Mesenchymal stem cell (in vitro differentiated cells and primary cell): ENCODE data around the gene HRH2.

Experiments used
- DNase-seq: peaks from one replicate; pipeline ENCODE4 v3.0.0-alpha.2; 2013
- H2AFZ ChIP-seq: one replicate; pipeline ENCODE4 v1.6.1; 2013; ENCODE audit warnings: low read depth, mild to moderate bottlenecking, control low read depth, inconsistent platforms, low read length, moderate library complexity
- H2AK5ac ChIP-seq: 2 replicates; pipeline ENCODE4 v1.6.1; 2013; ENCODE audit warnings: low read length, moderate library complexity, mild to moderate bottlenecking, inconsistent platforms; ENCODE audit not compliant: severe bottlenecking
- H2BK120ac ChIP-seq: one replicate; pipeline ENCODE4 v1.6.1; 2013; ENCODE audit warnings: low read depth, mild to moderate bottlenecking, inconsistent platforms, low read length, moderate library complexity
- H2BK12ac ChIP-seq, 2 experiments: one replicate each; pipeline ENCODE4 v1.6.1; 2013; ENCODE audit warnings: inconsistent platforms in 2 of 2, low read length in 2 of 2, mild to moderate bottlenecking in 2 of 2, moderate library complexity in 2 of 2, control low read depth in 1 of 2
- H2BK15ac ChIP-seq: one replicate; pipeline ENCODE4 v1.6.1; 2013; ENCODE audit warnings: mild to moderate bottlenecking, low read depth, inconsistent platforms; ENCODE audit not compliant: poor library complexity, severe bottlenecking
- H2BK5ac ChIP-seq: 2 replicates; pipeline ENCODE4 v1.6.1; 2013; ENCODE audit warnings: low read depth, mild to moderate bottlenecking, low read length, control low read depth, inconsistent platforms; ENCODE audit not compliant: poor library complexity, severe bottlenecking
- H3K14ac ChIP-seq, 2 experiments: one replicate each; pipeline ENCODE4 v1.6.1; 2013; ENCODE audit warnings: inconsistent platforms in 2 of 2, low read length in 2 of 2, control low read depth in 1 of 2, mild to moderate bottlenecking in 1 of 2, moderate library complexity in 1 of 2
- H3K18ac ChIP-seq, 2 experiments: one replicate each; pipeline ENCODE4 v1.6.1; 2013; ENCODE audit warnings: inconsistent platforms in 2 of 2, low read length in 2 of 2, control low read depth in 1 of 2, low read depth in 1 of 2, mild to moderate bottlenecking in 1 of 2
- H3K23ac ChIP-seq, 2 experiments: one replicate each; pipeline ENCODE4 v1.6.1; 2013; ENCODE audit warnings: inconsistent platforms in 2 of 2, low read length in 2 of 2, mild to moderate bottlenecking in 2 of 2, moderate library complexity in 2 of 2, control low read depth in 1 of 2
- H3K27ac ChIP-seq: 2 replicates; pipeline ENCODE4 v1.5.1; 2013; ENCODE audit warnings: mild to moderate bottlenecking, moderate library complexity, low read length, control low read depth, inconsistent platforms; ENCODE audit not compliant: poor library complexity, severe bottlenecking
- H3K27me3 ChIP-seq, 2 experiments: 2 replicates each; pipeline versions ENCODE4 v1.6.1 to v1.7.0; 2013; ENCODE audit warnings: low read length in 2 of 2, mild to moderate bottlenecking in 2 of 2, moderate library complexity in 2 of 2, control low read depth in 1 of 2, inconsistent platforms in 1 of 2; ENCODE audit not compliant: control insufficient read depth in 1 of 2, insufficient read depth in 1 of 2
- H3K36me3 ChIP-seq, 2 experiments: 2 replicates each; pipeline versions ENCODE4 v1.6.1 to v1.7.0; 2013; ENCODE audit warnings: low read length in 2 of 2, control low read depth in 1 of 2, inconsistent platforms in 1 of 2, low read depth in 1 of 2, mild to moderate bottlenecking in 1 of 2; ENCODE audit not compliant: insufficient read depth in 2 of 2, control insufficient read depth in 1 of 2
- H3K4ac ChIP-seq, 2 experiments: one replicate each; pipeline ENCODE4 v1.6.1; 2013; ENCODE audit warnings: inconsistent platforms in 2 of 2, low read length in 2 of 2, mild to moderate bottlenecking in 2 of 2, moderate library complexity in 2 of 2, control low read depth in 1 of 2, low read depth in 1 of 2
- H3K4me1 ChIP-seq: 2 replicates; pipeline ENCODE4 v1.6.1; 2013; ENCODE audit warnings: low read depth, low read length, control low read depth; ENCODE audit not compliant: control insufficient read depth, insufficient read depth
- H3K4me2 ChIP-seq: 2 replicates; pipeline ENCODE4 v1.6.1; 2013; ENCODE audit warnings: low read length, mild to moderate bottlenecking, inconsistent platforms; ENCODE audit not compliant: poor library complexity, severe bottlenecking
- H3K4me3 ChIP-seq, 2 experiments: 2 replicates each; pipeline versions ENCODE4 v1.5.1 to v1.7.0; 2013; ENCODE audit warnings: low read length in 2 of 2, mild to moderate bottlenecking in 2 of 2, control low read depth in 1 of 2, low read depth in 1 of 2; ENCODE audit not compliant: insufficient read depth in 1 of 2
- H3K79me1 ChIP-seq: replicated peaks from 2 replicates; pipeline ENCODE4 v1.6.1; 2013; ENCODE audit warnings: mild to moderate bottlenecking, control low read depth, low read length, inconsistent platforms; ENCODE audit not compliant: poor library complexity, severe bottlenecking
- H3K9ac ChIP-seq: 2 replicates; pipeline ENCODE4 v1.7.0; 2013; ENCODE audit warnings: mild to moderate bottlenecking, low read length, moderate library complexity
- H3K9me3 ChIP-seq: 2 replicates; pipeline ENCODE4 v1.7.0; 2013; ENCODE audit warnings: mild to moderate bottlenecking, low read length; ENCODE audit not compliant: control insufficient read depth
- H4K8ac ChIP-seq: one replicate; pipeline ENCODE4 v1.6.1; 2013; ENCODE audit warnings: inconsistent platforms, mild to moderate bottlenecking, low read length, moderate library complexity
- H4K91ac ChIP-seq: one replicate; pipeline ENCODE4 v1.6.1; 2013; ENCODE audit warnings: mild to moderate bottlenecking, low read length, inconsistent platforms
- WGBS: methylation state at CpG from one replicate; pipeline ENCODE4 v1.1.7; 2013; ENCODE audit warnings: mixed read lengths; 5-methylcytosine and 5-hydroxymethylcytosine counted together

The HRH2 gene

DNA sequence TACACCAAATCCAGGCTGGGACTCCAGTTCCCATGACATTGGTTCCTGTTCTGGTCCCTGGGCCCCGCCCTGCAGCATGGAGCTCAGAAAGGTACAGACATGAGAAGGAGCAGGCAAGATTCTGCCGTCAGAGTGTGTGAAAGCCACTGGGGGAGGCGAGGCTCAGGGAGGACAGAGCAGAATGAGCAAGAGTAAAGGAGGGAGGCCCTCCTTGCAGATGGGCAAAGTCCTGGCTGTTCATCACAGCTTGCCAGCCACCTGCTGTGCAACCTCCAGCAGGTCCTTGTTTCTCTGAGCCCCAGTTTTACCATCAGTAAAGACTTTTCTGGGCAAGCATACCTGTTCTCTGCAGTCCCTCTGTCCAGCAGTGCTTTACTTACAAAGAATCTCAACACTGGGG, 73.3 kb downstream of the HRH2 start:
- H3K4me2 ChIP-seq = no peak overlapping the region
- 66% methylated on average over 3 of the region's 3 CpGs for WGBS
- no peak overlapping the region for H2BK12ac ChIP-seq

DNA sequence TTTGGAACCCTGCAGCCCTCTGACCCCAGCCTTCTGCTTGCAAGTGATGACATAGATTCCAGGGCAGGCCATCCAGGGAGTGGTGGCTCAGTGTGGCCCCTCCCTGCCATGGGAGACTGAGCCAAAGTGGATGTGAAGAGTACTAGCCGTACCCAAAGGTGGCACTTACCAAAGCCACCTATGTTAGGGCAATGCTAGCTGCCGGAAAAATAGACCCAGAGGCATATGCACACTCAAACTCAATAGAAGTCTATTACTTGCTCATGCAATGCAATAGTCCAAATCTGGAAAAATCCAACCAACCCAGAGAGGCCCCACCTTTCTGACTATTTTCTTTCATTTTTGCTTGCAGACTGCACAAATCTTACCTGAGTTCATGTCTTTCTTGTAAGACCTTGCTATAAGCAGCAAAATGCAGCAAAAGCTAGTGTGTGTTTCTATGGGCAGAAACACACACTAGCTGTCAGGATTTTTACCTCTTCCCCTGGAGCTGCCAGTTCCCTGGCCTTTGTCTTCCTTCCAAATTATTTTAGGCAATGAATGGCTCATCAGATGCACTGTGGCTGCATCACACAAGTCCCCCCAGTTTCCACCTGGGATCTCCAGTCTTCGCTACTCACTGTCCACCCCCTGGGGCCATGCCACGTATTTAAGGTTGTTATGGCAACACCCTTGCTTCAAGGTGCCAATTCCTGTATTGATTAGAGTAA, 74.0 kb downstream of the HRH2 start:
- peaks cover 20 to 54% of the 10 kb centered on the region in 2 experiments for H3K27me3 ChIP-seq

More for the DNA sequence above, 73.3 kb downstream of the HRH2 start:
- Histone ChIP-seq H3K23ac (no peak overlapping the region), H3K14ac (no peak overlapping the region), H3K4me1 (peaks cover 2% of the 10 kb centered on the region), H2AFZ (no peak overlapping the region), H4K8ac (no peak overlapping the region), H3K79me1 (no peaks in the 10 kb centered on the region), H4K91ac (no peak overlapping the region), H2BK5ac (no peak overlapping the region), H2AK5ac (no peak overlapping the region), H3K36me3 (no peaks in the 10 kb centered on the region), H3K4ac (no peak overlapping the region), H3K27ac (no peak overlapping the region), H3K18ac (no peak overlapping the region), H3K27me3 (peaks cover 20 to 51% of the 10 kb centered on the region in 2 experiments), H3K4me3 (no peak overlapping the region), H2BK15ac (no peak overlapping the region), H3K9me3 (peaks cover 6% of the 10 kb centered on the region), H3K9ac (no peak overlapping the region), H2BK120ac (no peak overlapping the region)
- DNase-seq = no peak

DNA sequence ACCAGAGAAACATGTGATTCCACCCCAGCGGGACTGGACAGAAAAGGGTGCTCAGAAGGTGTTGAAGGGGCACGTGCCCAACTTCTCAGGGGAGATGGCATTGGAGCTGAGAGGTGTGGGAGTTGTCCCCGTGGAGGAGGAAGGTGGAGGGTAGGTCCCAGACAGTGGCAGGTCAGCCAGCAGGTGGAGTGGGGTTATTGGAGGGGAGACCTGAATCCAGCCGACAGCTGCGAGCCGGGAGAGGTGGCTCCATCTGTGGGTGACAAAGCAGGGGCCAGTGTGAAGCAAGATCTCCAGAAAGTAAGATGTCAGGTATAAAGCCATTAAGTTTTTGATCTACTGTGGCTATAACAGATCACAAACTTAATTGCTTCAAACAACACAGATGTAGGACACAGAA, 75.1 kb downstream of the HRH2 start:
- Histone ChIP-seq H3K18ac (no peak overlapping the region), H2AK5ac (no peak overlapping the region), H2BK5ac (no peak overlapping the region), H4K8ac (no peak overlapping the region), H3K23ac (no peak overlapping the region), H3K4me3 (no peak overlapping the region), H3K27me3 (peaks cover 15 to 47% of the 10 kb centered on the region in 2 experiments), H3K14ac (no peak overlapping the region), H3K27ac (no peak overlapping the region), H2BK15ac (no peak overlapping the region), H2BK120ac (no peak overlapping the region), H3K36me3 (no peaks in the 10 kb centered on the region), H3K9ac (no peak overlapping the region), H2BK12ac (no peak overlapping the region), H3K4me2 (no peak overlapping the region), H4K91ac (no peak overlapping the region), H3K79me1 (no peaks in the 10 kb centered on the region), H3K4me1 (peaks cover 2% of the 10 kb centered on the region), H3K9me3 (peaks cover 6% of the 10 kb centered on the region), H2AFZ (no peak overlapping the region), H3K4ac (no peak overlapping the region)
- no peak for DNase-seq
- WGBS = 75% methylated on average over 4 of the region's 6 CpGs

More for the DNA sequence above, 74.0 kb downstream of the HRH2 start:
- H3K9me3 ChIP-seq = peaks cover 6% of the 10 kb centered on the region
- H3K4me1 ChIP-seq = peaks cover 2% of the 10 kb centered on the region
- no peak overlapping the region for H3K4me3 ChIP-seq
- no peak overlapping the region for H3K18ac ChIP-seq
- no peak overlapping the region for H2BK12ac ChIP-seq
- H4K91ac ChIP-seq = no peak overlapping the region
- H3K4ac ChIP-seq = no peak overlapping the region
- no peak overlapping the region for H2AFZ ChIP-seq
- H3K9ac ChIP-seq = no peak overlapping the region
- WGBS = 94% methylated on average over 3 of the region's 4 CpGs
- no peak overlapping the region for H4K8ac ChIP-seq
- no peak for DNase-seq
- no peak overlapping the region for H3K4me2 ChIP-seq
- no peaks in the 10 kb centered on the region for H3K79me1 ChIP-seq
- no peak overlapping the region for H3K23ac ChIP-seq
- H2BK15ac ChIP-seq = no peak overlapping the region
- H3K14ac ChIP-seq = no peak overlapping the region
- H2BK5ac ChIP-seq = no peak overlapping the region
- H2BK120ac ChIP-seq = no peak overlapping the region
- H3K36me3 ChIP-seq = no peaks in the 10 kb centered on the region
- no peak overlapping the region for H3K27ac ChIP-seq
- no peak overlapping the region for H2AK5ac ChIP-seq

DNA sequence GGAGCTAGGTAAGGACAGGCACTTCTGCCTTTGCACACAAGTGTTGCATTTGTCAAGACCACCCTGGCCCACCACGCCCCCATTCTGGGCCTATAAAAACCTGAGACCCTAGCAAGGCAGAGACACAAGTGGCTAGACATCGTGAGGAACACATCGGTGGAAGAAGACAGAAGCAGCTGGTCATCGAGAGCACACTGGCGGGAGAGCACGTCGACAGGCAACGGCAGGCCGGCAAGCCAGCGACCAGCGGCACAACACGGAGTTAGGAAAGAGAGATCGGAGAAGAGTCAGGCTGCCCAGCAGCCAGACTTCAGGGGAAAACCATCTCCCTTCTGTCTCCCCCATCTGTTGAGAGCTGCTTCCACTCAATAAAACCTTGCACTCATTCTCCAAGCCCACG, 76.1 kb downstream of the HRH2 start:
- H3K23ac ChIP-seq = no peak overlapping the region
- no peak overlapping the region for H3K9ac ChIP-seq
- H4K8ac ChIP-seq = no peak overlapping the region
- no peak overlapping the region for H2BK12ac ChIP-seq
- H3K27me3 ChIP-seq = peaks cover 5 to 42% of the 10 kb centered on the region in 2 experiments
- no peaks in the 10 kb centered on the region for H3K79me1 ChIP-seq
- H2BK120ac ChIP-seq = no peak overlapping the region
- no peak overlapping the region for H3K4me3 ChIP-seq
- H4K91ac ChIP-seq = no peak overlapping the region
- H2AFZ ChIP-seq = no peak overlapping the region
- H3K4me1 ChIP-seq = peaks cover 2% of the 10 kb centered on the region
- peaks cover 6% of the 10 kb centered on the region for H3K9me3 ChIP-seq
- no peak overlapping the region for H3K27ac ChIP-seq
- H3K14ac ChIP-seq = no peak overlapping the region
- no peaks in the 10 kb centered on the region for H3K36me3 ChIP-seq
- H3K18ac ChIP-seq = no peak overlapping the region
- no peak overlapping the region for H3K4me2 ChIP-seq
- no peak overlapping the region for H2AK5ac ChIP-seq
- 89% methylated on average over 13 of the region's 14 CpGs for WGBS
- no peak overlapping the region for H2BK5ac ChIP-seq
- no peak for DNase-seq
- H2BK15ac ChIP-seq = no peak overlapping the region
- H3K4ac ChIP-seq = no peak overlapping the region
